OCI-M2 (cell line): ENCODE measurements around the gene ZNF526.
"Not testable (repeated sequence)": the region's sequence is repeated elsewhere in the genome, so short reads cannot be mapped to it uniquely, and the experiment has no call there.

ENCODE experiments used
- DNase-seq: peaks from one replicate; lab custom pipeline; 2025; ENCODE audit not compliant: unreplicated experiment; lab: John Stamatoyannopoulos, UW

The ZNF526 gene

DNA sequence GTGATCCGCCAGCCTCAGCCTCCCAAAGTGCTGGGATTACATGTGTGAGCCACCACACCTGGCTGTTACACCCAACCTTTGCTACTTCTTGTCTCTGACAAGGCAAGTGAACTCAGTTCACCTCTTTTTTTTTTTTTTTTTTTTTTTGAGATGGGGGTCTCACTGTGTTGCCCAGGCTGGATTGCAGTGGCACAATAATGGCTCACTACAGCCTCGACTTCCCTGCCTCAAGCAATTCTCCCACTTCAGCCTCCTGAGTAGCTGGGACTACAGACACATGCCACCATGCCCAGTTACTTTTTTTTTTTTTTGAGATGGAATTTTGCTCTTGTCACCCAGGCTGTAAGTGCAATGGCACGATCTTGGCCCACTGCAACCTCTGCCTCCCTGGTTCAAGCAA lies 37.7 kb downstream of the ZNF526 start:
- not testable (repeated sequence) for DNase-seq

DNA sequence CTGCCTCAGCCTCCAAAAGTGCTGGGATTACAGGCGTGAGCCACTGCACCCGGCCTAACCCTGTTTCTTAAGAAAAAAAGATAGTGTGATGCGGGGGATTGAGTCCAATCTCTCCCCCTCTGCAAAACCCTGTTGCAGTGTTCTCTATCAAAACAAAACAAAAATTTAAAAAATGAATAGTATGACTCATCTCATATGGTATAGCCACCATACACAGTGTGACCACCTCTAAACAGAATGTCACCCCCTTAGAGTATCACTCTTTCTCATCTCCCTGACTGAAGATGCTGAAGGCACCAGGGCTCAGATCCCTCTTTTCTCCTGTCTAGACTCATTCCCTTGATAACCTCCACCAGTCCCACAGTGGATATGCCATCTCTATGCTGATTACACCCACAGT lies 41.7 kb downstream of the ZNF526 start:
- no peak for DNase-seq

DNA sequence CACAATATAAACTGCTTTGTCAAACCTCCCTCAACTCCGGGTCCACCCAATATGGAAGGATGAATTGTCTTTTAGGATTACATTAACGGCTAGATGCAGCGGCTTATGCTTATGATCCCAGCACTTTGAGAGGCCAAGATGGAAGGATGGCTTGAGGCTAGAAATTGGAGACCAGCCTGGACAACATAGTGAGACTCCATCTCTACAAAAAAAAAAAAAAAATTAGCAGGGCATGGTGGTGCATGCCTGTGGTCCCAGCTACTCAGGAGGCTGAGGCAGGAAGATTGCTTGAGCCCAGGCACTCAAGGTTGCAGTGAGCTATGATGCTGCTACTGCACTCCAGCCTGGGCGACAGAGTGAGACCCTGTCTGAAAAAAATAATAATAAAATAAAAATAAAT lies 46.0 kb downstream of the ZNF526 start:
- DNase-seq: not testable (repeated sequence)

DNA sequence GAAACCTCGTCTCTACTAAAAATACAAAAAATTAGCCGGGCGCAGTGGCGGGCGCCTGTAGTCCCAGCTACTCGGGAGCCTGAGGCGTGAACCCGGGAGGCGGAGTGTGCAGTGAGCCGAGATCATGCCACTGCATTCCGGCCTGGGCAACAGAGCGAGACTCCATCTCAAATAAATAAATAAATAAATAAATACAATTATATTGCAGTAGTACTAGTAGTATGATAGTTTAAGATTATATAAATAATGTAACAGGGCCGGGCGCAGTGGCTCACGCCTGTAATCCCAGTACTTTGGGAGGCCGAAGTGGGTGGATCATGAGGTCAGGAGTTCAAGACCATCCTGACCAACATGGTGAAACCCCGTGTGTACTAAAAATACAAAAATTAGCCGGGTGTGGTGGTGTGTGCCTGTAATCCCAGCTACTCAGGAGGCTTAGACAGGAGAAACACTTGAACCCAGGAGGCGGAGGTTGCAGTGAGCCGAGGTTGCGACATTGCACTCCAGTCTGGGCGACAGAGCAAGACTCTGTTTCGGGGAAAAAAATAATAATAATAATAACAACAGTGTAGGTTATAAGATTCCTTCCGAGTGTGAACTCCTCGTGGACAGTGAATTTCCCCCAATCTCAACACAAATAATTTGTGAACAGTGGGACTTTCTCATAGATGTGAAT lies 47.0 kb downstream of the ZNF526 start:
- not testable (repeated sequence) for DNase-seq

DNA sequence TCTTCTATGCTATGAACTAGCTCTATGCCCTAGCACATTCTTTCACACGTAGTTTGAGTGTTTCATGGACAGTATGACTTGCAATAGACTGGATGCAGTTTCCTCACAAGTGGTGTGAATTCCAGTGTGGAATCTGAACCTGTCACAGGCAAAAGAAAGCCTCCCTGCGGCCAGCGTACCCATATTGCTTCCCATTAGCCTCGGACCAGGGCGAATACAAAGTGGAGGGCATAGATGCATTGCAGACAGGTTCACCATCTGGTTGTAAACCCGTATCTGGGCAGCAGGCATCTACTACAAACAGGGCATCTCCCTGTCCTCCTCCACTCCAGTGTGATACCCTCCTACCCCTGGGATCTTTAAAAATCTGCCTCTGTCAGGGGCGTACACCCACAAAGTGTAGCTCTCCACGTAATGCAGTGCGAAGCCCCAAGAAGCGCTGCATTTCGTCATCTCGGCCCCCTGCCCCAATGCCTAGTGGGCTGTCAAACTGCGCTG lies 47.6 kb downstream of the ZNF526 start:
- no peak for DNase-seq

DNA sequence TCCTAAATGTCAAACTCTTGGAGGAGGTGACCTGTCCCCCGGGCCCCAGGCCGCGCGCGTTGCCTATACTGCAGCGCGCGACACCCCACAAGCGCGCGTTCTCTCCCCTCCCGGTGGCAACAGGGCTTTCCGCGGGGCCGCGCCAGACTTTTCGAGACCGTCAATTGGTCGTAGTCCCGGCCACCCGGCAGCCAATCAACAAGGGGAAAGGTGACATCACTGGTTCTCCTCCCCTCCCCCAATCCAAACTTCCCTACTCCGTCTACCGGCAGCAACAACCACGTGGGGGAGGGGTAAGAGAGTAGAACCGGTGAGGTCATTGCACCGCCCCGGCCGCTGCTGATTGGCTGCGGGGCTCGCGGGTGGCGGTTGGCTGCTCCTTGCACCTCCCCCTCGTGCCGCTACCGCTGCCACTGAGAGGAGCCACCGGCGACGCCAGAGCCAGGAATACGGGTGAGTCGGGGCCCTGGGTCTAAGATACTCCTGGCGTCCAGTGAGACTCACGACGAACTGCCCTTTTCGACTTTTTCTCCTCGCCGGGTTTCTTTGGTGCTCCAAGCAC lies 48.1 kb downstream of the ZNF526 start:
- DNase-seq: peak; percentile 99

DNA sequence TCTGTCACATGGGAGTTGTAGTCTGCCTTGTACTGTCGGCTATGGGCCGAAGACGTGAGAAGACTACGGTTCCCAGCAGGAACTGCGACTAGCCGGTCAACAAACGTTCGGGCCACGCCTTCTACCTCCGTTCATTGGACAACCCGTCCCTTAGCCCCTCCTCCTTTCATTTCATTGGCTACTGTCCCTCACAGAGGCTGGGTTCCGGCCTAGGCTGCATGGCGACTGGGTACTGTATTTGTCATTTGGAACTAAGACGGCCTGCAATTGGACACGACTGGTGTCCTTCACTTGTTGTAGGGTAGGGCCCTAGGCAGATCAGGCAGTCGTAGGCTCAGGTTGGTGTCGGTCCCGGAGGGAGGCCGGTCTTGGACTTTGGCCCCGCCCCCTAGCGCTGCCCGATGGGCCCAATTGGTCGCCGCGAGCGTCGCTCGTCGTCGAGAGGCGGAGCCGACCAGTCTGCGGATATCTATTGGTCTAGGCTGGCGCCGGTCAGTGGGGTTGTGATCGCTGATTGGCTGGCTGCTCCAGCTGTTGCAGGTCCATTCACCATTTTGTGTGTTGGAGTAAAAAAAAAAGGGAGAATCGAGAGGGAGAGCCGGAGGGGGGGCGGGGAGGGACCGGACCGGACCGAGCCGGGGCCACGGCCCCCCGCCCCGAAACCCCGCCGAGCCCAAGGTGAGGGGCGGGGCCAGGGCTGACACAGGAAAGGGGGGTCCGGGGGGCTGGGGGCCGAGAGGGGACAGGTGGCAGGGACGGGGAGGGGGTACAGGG lies 48.8 kb downstream of the ZNF526 start, which contains the start of gene CIC:
TSS of gene CIC (plus strand) at position 549 of the 774 bp plus-strand sequence. CDS start 2,532 bp downstream, outside the sequence.
- DNase-seq: peak; percentile 99

DNA sequence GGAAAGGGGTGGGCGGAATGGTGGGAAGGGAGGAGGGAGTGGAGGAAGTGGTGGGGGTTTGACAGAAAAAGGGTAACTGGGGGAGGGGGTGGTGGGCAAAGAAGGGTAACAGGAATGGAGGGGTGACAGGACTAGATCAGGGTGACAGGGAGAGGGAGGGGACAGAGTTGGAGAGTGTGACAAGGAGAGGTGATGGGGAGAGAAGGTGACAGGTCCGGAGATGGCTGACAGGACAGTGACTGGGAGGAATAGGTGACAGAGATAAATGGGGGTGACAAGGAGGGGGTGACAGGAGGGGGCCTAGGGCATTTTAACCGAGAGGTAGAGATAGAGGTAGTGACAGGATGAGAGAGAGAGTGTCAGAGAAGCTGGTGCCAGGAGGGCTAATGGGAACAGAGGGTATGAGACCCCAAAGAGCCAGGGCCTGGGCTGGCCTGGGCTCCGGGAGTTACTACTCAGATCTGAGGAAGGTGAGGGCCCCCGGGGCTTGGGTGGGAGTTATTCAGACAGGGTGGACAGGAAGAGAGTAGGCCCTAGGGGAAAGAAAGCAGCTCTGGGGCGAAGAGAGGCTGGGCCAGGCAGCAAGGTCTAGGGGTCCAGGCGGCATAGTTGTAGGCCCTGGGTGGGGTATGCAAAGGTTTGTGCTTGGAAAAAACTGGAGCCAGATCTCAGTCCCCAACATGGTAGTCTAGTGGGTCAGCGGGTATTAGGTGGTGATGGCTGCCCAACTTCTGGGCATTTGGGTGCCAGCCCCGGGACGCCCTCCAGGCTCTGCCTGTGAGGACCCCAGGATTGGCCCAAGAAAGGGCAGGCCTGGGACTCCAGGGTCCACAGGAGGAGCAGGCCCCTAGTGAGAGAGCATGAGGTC lies 49.6 kb downstream of the ZNF526 start:
- DNase-seq: no peak

DNA sequence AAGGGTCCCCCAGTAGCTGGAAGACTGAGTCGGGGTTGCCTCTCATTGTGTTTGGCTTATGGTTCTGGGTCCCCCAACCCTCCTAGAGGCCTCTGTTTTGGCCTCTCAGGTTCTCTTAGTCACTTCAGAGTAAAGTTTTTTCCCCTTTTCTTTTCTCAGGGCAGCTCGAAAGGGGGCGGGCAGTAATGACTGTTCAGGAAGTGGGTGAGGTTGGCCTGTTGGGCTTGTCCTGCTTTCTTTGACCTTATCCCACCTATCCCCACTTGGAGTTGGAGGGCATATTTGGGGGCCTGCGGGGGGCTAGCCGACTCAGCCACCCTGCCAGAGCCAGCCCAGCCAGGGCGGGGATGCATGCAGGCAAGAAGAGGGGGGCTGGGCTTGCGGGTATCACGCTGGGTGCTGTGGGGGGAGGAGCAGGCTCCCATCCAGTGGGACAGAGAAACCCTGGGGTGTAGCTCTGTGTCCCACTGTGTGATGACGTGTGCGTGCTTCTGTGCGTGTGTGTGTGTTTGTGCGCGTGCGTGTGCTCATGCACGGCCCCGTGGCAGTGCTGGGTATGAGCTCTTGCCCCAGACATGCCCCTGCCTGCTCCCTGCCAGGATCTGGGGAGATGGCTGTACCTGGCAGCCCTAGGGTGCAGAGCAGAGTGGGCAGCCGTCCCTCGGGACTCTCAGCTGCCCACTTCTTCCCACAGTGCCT lies 50.4 kb downstream of the ZNF526 start:
- DNase-seq: no peak

DNA sequence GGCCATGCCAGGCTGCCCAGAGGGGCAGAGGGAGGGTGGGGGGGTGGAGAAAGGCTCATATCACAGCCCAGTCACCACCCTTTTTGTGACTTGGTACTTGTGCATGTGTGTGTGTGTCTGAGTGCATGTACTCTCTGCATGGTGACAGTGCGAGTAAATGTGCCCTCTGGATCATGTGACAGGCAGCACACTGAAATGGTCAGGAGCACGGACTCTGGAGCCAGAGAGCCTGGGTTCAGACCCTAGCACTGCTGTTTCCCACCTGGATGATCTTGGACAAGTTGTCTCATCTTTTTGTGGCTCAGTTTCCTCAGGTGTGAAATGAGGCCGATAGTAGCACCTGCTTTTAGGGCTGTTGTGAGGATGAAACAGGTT lies 50.9 kb downstream of the ZNF526 start:
- no peak for DNase-seq

DNA sequence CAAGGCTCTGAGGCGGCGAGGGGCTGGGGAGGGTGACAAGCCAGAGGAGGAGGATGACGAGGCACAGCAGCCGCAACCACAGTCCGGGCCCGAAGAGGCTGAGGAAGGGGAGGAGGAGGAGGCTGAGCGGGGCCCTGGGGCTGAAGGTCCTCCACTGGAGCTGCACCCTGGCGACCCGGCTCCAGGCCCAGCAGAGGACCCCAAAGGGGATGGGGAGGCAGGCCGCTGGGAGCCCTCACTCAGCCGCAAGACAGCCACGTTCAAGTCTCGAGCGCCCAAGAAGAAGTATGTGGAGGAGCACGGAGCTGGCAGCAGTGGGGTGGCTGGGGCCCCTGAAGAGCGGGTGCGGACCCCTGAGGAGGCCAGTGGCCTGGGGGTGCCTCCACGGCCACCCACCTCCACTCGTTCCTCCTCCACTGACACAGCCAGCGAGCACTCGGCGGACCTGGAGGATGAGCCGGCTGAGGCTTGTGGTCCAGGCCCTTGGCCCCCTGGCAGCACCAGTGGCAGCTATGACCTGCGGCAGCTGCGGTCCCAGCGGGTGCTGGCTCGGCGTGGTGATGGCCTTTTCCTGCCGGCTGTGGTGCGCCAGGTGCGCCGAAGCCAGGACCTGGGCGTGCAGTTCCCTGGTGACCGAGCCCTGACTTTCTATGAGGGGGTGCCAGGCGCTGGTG lies 51.9 kb downstream of the ZNF526 start:
- no peak for DNase-seq

DNA sequence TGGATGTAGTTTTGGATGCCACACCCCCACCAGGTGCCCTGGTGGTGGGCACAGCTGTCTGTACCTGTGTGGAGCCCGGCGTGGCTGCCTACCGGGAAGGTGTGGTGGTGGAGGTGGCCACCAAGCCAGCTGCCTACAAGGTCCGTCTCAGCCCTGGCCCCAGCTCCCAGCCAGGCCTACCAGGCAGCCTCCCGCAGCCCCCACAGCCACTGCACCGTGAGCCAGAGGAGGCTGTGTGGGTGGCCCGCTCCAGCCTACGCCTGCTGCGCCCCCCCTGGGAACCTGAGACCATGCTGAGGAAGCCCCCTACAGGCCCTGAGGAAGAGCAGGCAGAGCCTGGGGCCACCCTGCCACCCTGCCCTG lies 52.4 kb downstream of the ZNF526 start:
- DNase-seq: no peak

DNA sequence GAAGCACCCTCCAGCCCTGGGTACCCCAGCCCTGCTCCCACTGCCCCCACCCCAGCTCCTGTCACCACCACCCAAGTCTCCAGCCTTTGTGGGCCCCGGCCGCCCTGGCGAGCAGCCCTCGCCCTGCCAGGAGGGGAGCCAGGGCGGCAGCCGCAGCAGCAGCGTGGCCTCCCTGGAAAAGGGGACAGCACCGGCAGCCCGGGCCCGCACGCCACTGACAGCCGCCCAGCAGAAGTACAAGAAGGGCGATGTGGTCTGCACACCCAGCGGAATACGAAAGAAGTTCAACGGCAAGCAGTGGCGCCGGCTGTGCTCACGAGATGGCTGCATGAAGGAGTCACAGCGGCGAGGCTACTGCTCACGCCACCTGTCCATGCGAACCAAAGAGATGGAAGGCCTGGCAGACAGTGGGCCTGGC lies 52.9 kb downstream of the ZNF526 start:
- DNase-seq: no peak

DNA sequence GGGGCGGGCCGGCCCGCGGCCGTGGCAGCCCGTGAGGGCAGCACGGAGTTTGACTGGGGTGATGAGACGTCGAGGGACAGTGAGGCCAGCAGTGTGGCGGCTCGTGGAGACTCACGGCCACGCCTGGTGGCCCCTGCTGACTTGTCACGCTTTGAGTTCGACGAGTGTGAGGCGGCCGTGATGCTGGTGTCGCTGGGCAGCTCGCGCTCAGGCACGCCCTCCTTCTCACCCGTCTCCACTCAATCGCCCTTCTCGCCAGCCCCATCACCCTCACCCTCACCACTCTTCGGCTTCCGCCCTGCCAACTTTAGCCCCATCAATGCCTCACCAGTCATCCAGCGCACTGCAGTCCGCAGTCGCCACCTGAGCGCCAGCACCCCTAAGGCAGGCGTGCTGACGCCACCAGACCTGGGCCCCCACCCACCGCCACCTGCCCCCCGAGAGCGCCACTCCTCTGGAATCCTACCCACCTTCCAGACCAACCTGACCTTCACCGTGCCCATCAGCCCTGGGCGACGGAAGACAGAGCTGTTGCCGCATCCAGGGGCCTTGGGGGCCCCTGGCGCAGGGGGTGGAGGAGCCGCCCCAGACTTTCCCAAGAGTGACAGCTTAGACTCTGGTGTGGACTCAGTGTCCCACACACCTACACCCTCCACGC lies 53.4 kb downstream of the ZNF526 start:
- DNase-seq: no peak

DNA sequence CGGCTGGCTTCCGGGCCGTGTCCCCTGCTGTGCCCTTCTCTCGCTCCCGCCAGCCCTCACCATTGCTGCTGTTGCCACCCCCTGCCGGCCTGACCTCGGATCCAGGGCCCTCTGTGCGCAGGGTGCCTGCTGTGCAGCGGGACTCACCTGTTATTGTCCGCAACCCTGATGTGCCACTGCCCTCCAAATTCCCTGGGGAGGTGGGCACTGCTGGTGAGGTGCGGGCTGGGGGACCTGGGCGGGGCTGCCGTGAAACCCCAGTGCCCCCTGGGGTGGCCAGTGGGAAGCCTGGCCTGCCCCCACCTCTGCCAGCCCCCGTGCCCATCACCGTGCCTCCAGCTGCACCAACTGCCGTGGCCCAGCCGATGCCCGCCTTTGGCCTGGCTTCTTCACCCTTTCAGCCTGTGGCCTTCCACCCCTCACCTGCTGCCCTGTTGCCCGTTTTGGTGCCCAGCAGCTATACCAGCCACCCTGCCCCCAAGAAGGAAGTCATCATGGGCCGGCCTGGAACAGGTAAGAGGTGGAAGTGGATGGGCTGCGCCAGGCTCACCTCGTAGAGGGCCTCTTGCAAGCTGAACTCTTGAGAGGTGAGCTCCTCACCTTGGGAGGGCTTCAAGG lies 54.1 kb downstream of the ZNF526 start:
- DNase-seq: no peak

DNA sequence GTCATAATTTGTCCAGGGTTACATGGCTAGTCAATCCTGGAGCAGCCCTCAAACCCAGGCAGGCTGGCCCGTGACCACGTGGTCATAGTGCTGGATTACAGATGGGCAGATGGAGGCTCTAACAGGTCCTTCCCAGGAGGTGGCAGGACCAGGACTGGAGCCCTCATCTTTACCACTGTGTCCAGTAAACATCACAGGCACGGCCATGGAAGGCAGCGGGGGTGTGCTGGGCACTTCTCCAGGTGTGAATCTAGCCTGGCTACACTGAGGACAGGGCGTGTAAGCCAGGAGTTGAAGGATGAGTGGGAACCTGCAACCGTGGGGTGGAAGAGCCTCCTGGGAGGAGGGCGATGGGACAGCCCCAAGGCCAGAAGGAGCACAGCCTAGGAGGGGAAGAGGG lies 55.0 kb downstream of the ZNF526 start:
- DNase-seq: no peak

DNA sequence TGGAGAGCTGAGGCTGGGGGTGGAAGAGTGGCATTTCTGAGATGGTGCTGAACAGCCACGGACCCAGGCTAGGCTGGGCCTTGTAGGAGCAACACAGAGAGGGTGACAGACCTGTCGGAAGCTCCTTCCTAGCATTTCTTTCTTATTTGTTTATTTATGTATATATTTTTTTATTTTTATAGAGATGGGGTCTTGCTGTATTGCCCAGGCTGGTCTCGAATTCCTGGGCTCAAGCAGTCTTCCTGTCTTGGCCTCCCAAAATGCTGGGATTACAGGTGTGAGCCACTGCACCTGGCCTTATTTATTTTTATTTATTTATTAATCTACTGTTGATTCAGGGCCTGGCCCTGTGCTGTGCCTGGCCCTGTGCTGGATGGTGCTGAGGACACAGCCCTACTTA lies 55.4 kb downstream of the ZNF526 start:
- no peak for DNase-seq

DNA sequence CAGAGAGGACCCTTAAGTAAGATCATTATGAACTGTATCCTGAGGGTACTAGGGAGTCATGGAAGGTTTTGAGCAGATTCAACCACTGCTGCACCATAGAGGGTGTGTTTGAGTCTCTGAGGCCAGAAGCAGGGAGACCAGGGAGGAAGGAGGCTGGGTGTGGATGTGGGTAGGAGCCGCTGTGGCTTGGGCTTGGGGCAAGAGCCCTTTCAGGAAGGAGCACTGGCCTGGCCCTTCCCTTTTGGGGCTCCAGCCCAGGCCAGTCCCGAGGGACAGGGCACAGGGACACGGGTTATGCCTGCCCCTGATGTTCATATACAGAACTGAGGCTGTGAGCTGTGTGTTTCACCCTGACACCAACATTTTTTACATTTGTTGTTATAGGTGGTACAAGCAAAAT lies 56.2 kb downstream of the ZNF526 start:
- no peak for DNase-seq

DNA sequence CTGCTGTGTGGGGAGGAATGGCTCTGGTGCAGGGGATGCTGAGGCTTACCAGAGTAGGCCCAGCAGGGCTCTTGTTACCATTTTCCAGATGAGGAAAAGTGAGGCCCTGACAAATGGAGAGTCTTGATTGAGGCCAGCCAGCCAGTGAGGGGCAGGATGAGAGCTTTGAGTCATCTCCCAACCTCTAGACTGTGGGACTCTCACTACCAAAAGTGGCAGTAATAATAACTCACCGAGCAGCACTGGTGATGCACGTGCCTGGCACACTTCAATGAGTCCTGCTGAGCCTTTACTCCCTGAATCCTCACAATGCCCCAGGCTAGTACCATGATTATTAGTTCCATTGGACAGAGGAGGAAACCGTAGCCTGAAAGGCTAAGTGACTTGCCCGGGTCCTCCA lies 56.7 kb downstream of the ZNF526 start:
- DNase-seq: no peak
